Measurements from ENCODE around the gene DIPK1B.

- TF ChIP-seq CTCF (IDR thresholded peaks at IDR 0.05): no peak
- TF ChIP-seq POLR2A (IDR thresholded peaks at IDR 0.05): no peak
Measured at GRCh38 chr9:136720251-136720897, 8.0 kb downstream of the DIPK1B start.
